Measurements from ENCODE around the gene DRP2.

- no peak for TF ChIP-seq CTCF (IDR thresholded peaks at IDR 0.05; ENCODE audit: low read length)
- TF ChIP-seq EZH2 (IDR thresholded peaks at IDR 0.05; ENCODE audit: borderline replicate concordance, low read length): no peak
These were observed 71.5 kb downstream of the DRP2 start, which contains the start of gene TAF7L for GRCh38 chrX:101290957-101291603.

Measured in OCI-LY1 (cell line).